H9 (cell line): ENCODE data around the gene DAPK1. TPM values are rescaled to one million over a fixed set of nuclear protein-coding genes. Genes with fewer than 3 reads are reported as not detected.

Experiments
- DNase-seq: peaks from one replicate; pipeline ENCODE4 v3.0.0-alpha.2; 2017
- H2AFZ ChIP-seq: one replicate; pipeline ENCODE4 v1.6.1; 2013; ENCODE audit warnings: mild to moderate bottlenecking, low read length, control low read depth, moderate library complexity
- H2AK5ac ChIP-seq: 2 replicates; pipeline ENCODE4 v1.6.1; 2013; ENCODE audit warnings: low read length, control low read depth, mixed read lengths; ENCODE audit not compliant: insufficient read length
- H2BK120ac ChIP-seq: one replicate; pipeline ENCODE4 v1.6.1; 2013; ENCODE audit warnings: low read depth, mild to moderate bottlenecking, low read length, control low read depth, inconsistent platforms; ENCODE audit not compliant: poor library complexity, severe bottlenecking
- H2BK12ac ChIP-seq: 2 replicates; pipeline ENCODE4 v1.6.1; 2013; ENCODE audit warnings: low read length, control low read depth, mixed read lengths, low read depth; ENCODE audit not compliant: insufficient read length
- H2BK15ac ChIP-seq: 2 replicates; pipeline ENCODE4 v1.6.1; 2013; ENCODE audit warnings: low read depth, low read length, control low read depth
- H2BK20ac ChIP-seq: one replicate; pipeline ENCODE4 v1.6.1; 2013; ENCODE audit warnings: low read depth, mild to moderate bottlenecking, low read length, control low read depth, inconsistent platforms; ENCODE audit not compliant: poor library complexity, severe bottlenecking
- H2BK5ac ChIP-seq: 2 replicates; pipeline ENCODE4 v1.6.1; 2013; ENCODE audit warnings: low read length, control low read depth, mixed read lengths; ENCODE audit not compliant: insufficient read length
- H3K14ac ChIP-seq: 2 replicates; pipeline ENCODE4 v1.6.1; 2013; ENCODE audit warnings: low read length, control low read depth; ENCODE audit not compliant: insufficient read depth
- H3K18ac ChIP-seq: 2 replicates; pipeline ENCODE4 v1.6.1; 2013; ENCODE audit warnings: low read depth, mild to moderate bottlenecking, mixed read lengths, low read length, control low read depth; ENCODE audit not compliant: insufficient read length
- H3K23ac ChIP-seq: 2 replicates; pipeline ENCODE4 v1.6.1; 2013; ENCODE audit warnings: low read length, control low read depth, mixed read lengths, low read depth; ENCODE audit not compliant: insufficient read length
- H3K23me2 ChIP-seq: 2 replicates; pipeline ENCODE4 v1.6.1; 2013; ENCODE audit warnings: low read depth, mild to moderate bottlenecking, mixed read lengths, low read length, control low read depth; ENCODE audit not compliant: insufficient read length, poor library complexity, severe bottlenecking
- H3K27ac ChIP-seq: 2 replicates; pipeline ENCODE4 v1.5.1; 2013; ENCODE audit warnings: low read length, control low read depth, mixed read lengths, low read depth; ENCODE audit not compliant: insufficient read length
- H3K27me3 ChIP-seq: 2 replicates; pipeline ENCODE4 v1.6.1; 2013; ENCODE audit warnings: low read length, control low read depth, inconsistent platforms; ENCODE audit not compliant: insufficient read depth
- H3K4ac ChIP-seq: 2 replicates; pipeline ENCODE4 v1.6.1; 2013; ENCODE audit warnings: low read depth, mild to moderate bottlenecking, control low read depth, inconsistent platforms, low read length, moderate library complexity
- H3K4me1 ChIP-seq: 2 replicates; pipeline ENCODE4 v1.6.1; 2013; ENCODE audit warnings: low read length, control low read depth, inconsistent platforms; ENCODE audit not compliant: insufficient read depth
- H3K4me2 ChIP-seq: 2 replicates; pipeline ENCODE4 v1.6.1; 2013; ENCODE audit warnings: low read length, control low read depth, mixed read lengths; ENCODE audit not compliant: insufficient read length, insufficient read depth
- H3K56ac ChIP-seq: 2 replicates; pipeline ENCODE4 v1.6.1; 2013; ENCODE audit warnings: low read depth, mild to moderate bottlenecking, mixed read lengths, low read length, control low read depth; ENCODE audit not compliant: insufficient read length
- H3K79me1 ChIP-seq: 2 replicates; pipeline ENCODE4 v1.6.1; 2013; ENCODE audit warnings: low read depth, mild to moderate bottlenecking, moderate library complexity, low read length, control low read depth, inconsistent platforms; ENCODE audit not compliant: insufficient read depth, poor library complexity, severe bottlenecking
- H3K79me2 ChIP-seq: 2 replicates; pipeline ENCODE4 v1.6.1; 2013; ENCODE audit warnings: low read length, control low read depth, inconsistent platforms; ENCODE audit not compliant: insufficient read depth
- H3K9ac ChIP-seq: 2 replicates; pipeline ENCODE4 v1.6.1; 2013; ENCODE audit warnings: low read length, control low read depth, mixed read lengths; ENCODE audit not compliant: insufficient read length; ENCODE audit errors: extremely low read depth
- H3K9me3 ChIP-seq: one replicate; pipeline ENCODE4 v1.6.1; 2013; ENCODE audit warnings: low read depth, low read length, inconsistent platforms; ENCODE audit not compliant: control insufficient read depth
- H3T11ph ChIP-seq: one replicate; pipeline ENCODE4 v1.6.1; 2013; ENCODE audit warnings: mild to moderate bottlenecking, low read length, control low read depth, inconsistent platforms
- H4K20me1 ChIP-seq: one replicate; pipeline ENCODE4 v1.6.1; 2013; ENCODE audit not compliant: control insufficient read depth, insufficient read length, insufficient read depth
- H4K5ac ChIP-seq: 2 replicates; pipeline ENCODE4 v1.6.1; 2013; ENCODE audit warnings: low read depth, mild to moderate bottlenecking, mixed read lengths, low read length, control low read depth; ENCODE audit not compliant: insufficient read length
- H4K8ac ChIP-seq: replicated peaks from 2 replicates; pipeline ENCODE4 v1.6.1; 2013; ENCODE audit warnings: low read length, control low read depth, mixed read lengths, low read depth; ENCODE audit not compliant: insufficient read length
- H4K91ac ChIP-seq: 2 replicates; pipeline ENCODE4 v1.6.1; 2013; ENCODE audit warnings: low read depth, mild to moderate bottlenecking, moderate library complexity, mixed read lengths, low read length, control low read depth; ENCODE audit not compliant: insufficient read length
- H3K27ac Mint-ChIP-seq, 3 experiments: 2 replicates in 2 of 3; 3 replicates in 1 of 3; pipeline ENCODE4 v1.8.0; 2020 to 2021; ENCODE audit warnings: mixed read lengths in 3 of 3, mild to moderate bottlenecking in 1 of 3, moderate library complexity in 1 of 3
- H3K27me3 Mint-ChIP-seq: 2 replicates; pipeline ENCODE4 v1.8.0; 2021; ENCODE audit warnings: low read depth, mild to moderate bottlenecking, moderate library complexity, mixed read lengths
- H3K36me3 Mint-ChIP-seq, 3 experiments: 2 replicates in 2 of 3; 3 replicates in 1 of 3; pipeline ENCODE4 v1.8.0; 2020 to 2021; ENCODE audit warnings: low read depth in 3 of 3, mixed read lengths in 3 of 3; ENCODE audit not compliant: insufficient read depth in 1 of 3
- H3K4me1 Mint-ChIP-seq, 2 experiments: 2 replicates each; pipeline ENCODE4 v1.8.0; 2020; ENCODE audit warnings: mixed read lengths in 2 of 2
- H3K4me3 Mint-ChIP-seq, 2 experiments: 2 replicates in 1 of 2; 3 replicates in 1 of 2; pipeline ENCODE4 v1.8.0; 2020 to 2021; ENCODE audit warnings: mild to moderate bottlenecking in 2 of 2, mixed read lengths in 2 of 2, moderate library complexity in 1 of 2
- H3K9me3 Mint-ChIP-seq, 2 experiments: 2 replicates in 1 of 2; 3 replicates in 1 of 2; pipeline ENCODE4 v1.8.0; 2020; ENCODE audit warnings: mild to moderate bottlenecking in 2 of 2, mixed read lengths in 2 of 2, moderate library complexity in 1 of 2
- WGBS: extraction: QIAGEN DNeasy Blood & Tissue Kit; methylation state at CpG from one replicate; pipeline ENCODE4 v1.1.7; 2013; ENCODE audit warnings: missing lambda C conversion rate, low lambda C conversion rate, mixed read lengths; ENCODE audit not compliant: insufficient read length; ENCODE audit errors: extremely low coverage; 5-methylcytosine and 5-hydroxymethylcytosine counted together
- total RNA-seq: library from RNA; stranded (reverse); gene quantifications from 2 replicates; pipeline ENCODE4 v1.2.1, GENCODE V29; 2021
- TF ChIP-seq, protein P1 (sequence below): fragments of 200-600 bp; sonication (generic); conservative IDR thresholded peaks from 3 replicates; pipeline ENCODE4 v1.8.0; 2021; ENCODE audit warnings: antibody characterized with exemption, mild to moderate bottlenecking

DAPK1 gene
- total RNA-seq, 1 experiment from 2014 or later, result 79.4 TPM

DNA sequence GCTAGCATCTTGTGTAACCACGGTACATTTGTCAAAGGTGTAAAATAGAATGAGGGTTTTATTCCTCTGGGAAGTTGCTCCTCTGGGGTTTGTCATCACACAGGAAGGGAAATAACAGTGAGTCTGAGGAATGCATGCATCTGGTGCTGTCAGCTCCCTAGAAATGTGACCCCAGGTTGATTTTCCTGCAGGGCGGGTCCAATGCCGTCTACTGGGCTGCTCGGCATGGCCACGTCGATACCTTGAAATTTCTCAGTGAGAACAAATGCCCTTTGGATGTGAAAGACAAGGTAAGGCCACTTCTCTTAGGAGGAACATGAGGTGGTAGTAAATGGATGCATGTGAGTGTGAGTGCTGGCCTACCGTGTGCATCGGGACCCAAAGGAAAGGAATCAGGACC lies 149.4 kb downstream of the DAPK1 start:
- Histone ChIP-seq H3K14ac (no peak overlapping the region), H3K9ac (no peak overlapping the region), H4K91ac (no peak overlapping the region), H3K18ac (no peak overlapping the region), H3K4me1 (peaks cover 6% of the 10 kb centered on the region; the same call in 1 of the 2 replicates), H3K79me2 (no peaks in the 10 kb centered on the region), H3K23me2 (no peaks in the 10 kb centered on the region), H4K5ac (no peak overlapping the region), H4K20me1 (no peaks in the 10 kb centered on the region), H2BK15ac (no peak overlapping the region), H2AK5ac (no peak overlapping the region), H2BK12ac (no peak overlapping the region), H3K27me3 (no peaks in the 10 kb centered on the region), H3K23ac (no peak overlapping the region), H2AFZ (no peak overlapping the region), H3T11ph (no peak overlapping the region), H3K27ac (no peak overlapping the region), H3K79me1 (no peaks in the 10 kb centered on the region), H3K4ac (no peak overlapping the region), H2BK120ac (no peak overlapping the region), H2BK20ac (no peak overlapping the region), H2BK5ac (no peak overlapping the region), H3K56ac (no peak overlapping the region), H4K8ac (no peak overlapping the region), H3K9me3 (no peaks in the 10 kb centered on the region), H3K4me2 (no peak overlapping the region)
- Mint-ChIP-seq H3K9me3 (no peaks in the 10 kb centered on the region), H3K4me1 (peaks cover 15 to 19% of the 10 kb centered on the region in 2 experiments), H3K36me3 (peaks cover 42 to 65% (median 64%) of the 10 kb centered on the region in 3 experiments), H3K27ac (peak overlapping the region in 1 of 3 experiments; percentile 52; a peak in 2 of 7 replicates), H3K4me3 (no peak overlapping the region), H3K27me3 (no peaks in the 10 kb centered on the region)
- no CpG with 5 or more reads among the region's 8 CpGs for WGBS
- no peak for DNase-seq
- TF ChIP-seq, protein P1, sequence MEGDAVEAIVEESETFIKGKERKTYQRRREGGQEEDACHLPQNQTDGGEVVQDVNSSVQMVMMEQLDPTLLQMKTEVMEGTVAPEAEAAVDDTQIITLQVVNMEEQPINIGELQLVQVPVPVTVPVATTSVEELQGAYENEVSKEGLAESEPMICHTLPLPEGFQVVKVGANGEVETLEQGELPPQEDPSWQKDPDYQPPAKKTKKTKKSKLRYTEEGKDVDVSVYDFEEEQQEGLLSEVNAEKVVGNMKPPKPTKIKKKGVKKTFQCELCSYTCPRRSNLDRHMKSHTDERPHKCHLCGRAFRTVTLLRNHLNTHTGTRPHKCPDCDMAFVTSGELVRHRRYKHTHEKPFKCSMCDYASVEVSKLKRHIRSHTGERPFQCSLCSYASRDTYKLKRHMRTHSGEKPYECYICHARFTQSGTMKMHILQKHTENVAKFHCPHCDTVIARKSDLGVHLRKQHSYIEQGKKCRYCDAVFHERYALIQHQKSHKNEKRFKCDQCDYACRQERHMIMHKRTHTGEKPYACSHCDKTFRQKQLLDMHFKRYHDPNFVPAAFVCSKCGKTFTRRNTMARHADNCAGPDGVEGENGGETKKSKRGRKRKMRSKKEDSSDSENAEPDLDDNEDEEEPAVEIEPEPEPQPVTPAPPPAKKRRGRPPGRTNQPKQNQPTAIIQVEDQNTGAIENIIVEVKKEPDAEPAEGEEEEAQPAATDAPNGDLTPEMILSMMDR, result no peak
